ENCODE measurements around the gene NPAS1. TPM values are rescaled to one million over a fixed set of nuclear protein-coding genes. Genes with fewer than 3 reads are reported as not detected.

NPAS1 gene
- total and polyA plus RNA-seq, 2 of the 13 experiments (the other 11 are each of a cell fraction or from before 2014, with no cell fraction given) = 0.35 to 2.9 TPM

GRCh38 chr19:46984077-46985010 lies 35.3 kb upstream of the NPAS1 start (continued):
- TF ChIP-seq, protein P1, sequence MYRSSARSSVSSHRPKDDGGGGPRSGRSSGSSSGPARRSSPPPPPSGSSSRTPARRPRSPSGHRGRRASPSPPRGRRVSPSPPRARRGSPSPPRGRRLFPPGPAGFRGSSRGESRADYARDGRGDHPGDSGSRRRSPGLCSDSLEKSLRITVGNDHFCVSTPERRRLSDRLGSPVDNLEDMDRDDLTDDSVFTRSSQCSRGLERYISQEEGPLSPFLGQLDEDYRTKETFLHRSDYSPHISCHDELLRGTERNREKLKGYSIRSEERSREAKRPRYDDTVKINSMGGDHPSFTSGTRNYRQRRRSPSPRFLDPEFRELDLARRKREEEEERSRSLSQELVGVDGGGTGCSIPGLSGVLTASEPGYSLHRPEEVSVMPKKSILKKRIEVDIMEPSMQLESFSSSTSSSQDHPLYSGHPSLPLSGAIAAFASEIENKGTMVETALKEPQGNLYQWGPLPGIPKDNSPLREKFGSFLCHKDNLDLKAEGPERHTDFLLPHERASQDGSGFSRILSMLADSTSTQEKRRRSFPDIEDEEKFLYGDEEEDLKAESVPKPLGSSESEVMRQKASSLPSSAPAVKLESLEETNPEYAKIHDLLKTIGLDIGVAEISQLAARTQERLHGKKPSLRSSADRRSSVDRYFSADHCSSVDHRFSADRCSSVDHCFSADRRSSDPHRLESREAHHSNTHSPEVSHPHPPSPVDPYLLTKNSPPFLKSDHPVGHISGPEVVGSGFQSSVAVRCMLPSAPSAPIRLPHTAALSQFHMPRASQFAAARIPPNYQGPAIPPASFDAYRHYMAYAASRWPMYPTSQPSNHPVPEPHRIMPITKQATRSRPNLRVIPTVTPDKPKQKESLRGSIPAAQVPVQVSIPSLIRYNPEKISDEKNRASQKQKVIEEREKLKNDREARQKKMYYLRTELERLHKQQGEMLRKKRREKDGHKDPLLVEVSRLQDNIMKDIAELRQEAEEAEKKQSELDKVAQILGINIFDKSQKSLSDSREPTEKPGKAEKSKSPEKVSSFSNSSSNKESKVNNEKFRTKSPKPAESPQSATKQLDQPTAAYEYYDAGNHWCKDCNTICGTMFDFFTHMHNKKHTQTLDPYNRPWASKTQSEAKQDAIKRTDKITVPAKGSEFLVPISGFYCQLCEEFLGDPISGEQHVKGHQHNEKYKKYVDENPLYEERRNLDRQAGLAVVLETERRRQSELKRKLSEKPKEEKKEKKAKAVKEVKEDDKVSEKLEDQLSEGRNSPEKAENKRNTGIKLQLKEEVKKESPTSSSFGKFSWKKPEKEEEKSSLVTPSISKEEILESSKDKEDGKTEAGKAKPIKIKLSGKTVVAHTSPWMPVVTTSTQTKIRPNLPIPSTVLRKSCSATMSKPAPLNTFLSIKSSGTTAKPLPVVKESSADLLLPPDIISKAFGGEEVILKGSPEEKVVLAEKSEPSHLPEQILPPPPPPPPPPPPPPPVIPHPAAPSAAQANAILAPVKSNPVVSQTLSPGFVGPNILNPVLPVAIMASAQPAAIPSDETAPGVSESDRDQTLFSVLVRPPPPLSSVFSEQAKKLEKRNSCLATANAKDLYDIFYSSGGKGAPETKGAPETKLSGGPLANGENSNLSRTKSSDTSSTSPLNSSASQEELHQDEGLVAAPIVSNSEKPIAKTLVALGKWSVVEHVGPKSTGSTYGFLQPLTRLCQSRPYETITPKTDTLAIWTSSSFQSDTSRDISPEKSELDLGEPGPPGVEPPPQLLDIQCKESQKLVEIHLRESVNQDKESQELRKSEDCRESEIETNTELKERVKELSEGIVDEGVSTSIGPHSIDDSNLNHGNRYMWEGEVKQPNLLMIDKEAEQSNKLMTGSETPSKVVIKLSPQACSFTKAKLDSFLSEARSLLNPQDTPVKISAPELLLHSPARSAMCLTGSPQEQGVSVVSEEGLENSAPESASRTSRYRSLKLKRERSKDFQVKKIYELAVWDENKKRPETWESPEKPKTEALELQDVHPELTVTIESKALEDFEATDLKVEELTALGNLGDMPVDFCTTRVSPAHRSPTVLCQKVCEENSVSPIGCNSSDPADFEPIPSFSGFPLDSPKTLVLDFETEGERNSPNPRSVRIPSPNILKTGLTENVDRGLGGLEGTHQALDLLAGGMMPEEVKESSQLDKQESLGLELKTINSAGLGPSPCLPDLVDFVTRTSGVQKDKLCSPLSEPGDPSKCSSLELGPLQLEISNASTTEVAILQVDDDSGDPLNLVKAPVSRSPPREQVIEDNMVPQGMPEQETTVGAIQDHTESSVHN (CRISPR knock-in tag; IDR thresholded peaks at IDR 0.05) = no peak; the same call in 1 of the 2 replicates
- TF ChIP-seq ZNF740 (CRISPR knock-in tag; IDR thresholded peaks at IDR 0.05) (no peak), ZNF776 (CRISPR knock-in tag; IDR thresholded peaks at IDR 0.05) (no peak), THYN1 (CRISPR knock-in tag; IDR thresholded peaks at IDR 0.05; ENCODE audit: borderline replicate concordance, low read depth) (no peak), MAFF (IDR thresholded peaks at IDR 0.05; ENCODE audit: low read depth, low read length) (no peak; the same call in 1 of the 2 replicates), GFI1 (CRISPR knock-in tag; IDR thresholded peaks at IDR 0.05; ENCODE audit: borderline replicate concordance) (no peak), MIXL1 (CRISPR knock-in tag; IDR thresholded peaks at IDR 0.05) (peak; percentile 100), SAFB2 (CRISPR knock-in tag; IDR thresholded peaks at IDR 0.05; ENCODE audit: borderline replicate concordance, low read depth) (no peak), MED1 (CRISPR knock-in tag; IDR thresholded peaks at IDR 0.05) (peak; percentile 94), ZNF510 (CRISPR knock-in tag; IDR thresholded peaks at IDR 0.05; ENCODE audit: low read depth) (peak; percentile 45; the same call in 1 of the 2 replicates), ZSCAN9 (CRISPR knock-in tag; IDR thresholded peaks at IDR 0.05; ENCODE audit: borderline replicate concordance) (peak; percentile 88; the same call in 1 of the 2 replicates), NR1H2 (CRISPR knock-in tag; IDR thresholded peaks at IDR 0.05; ENCODE audit: borderline replicate concordance, low read depth) (no peak), ZNF414 (CRISPR knock-in tag; IDR thresholded peaks at IDR 0.05) (peak; percentile 79; the same call in 1 of the 2 replicates)
- TF ChIP-seq, protein P2, sequence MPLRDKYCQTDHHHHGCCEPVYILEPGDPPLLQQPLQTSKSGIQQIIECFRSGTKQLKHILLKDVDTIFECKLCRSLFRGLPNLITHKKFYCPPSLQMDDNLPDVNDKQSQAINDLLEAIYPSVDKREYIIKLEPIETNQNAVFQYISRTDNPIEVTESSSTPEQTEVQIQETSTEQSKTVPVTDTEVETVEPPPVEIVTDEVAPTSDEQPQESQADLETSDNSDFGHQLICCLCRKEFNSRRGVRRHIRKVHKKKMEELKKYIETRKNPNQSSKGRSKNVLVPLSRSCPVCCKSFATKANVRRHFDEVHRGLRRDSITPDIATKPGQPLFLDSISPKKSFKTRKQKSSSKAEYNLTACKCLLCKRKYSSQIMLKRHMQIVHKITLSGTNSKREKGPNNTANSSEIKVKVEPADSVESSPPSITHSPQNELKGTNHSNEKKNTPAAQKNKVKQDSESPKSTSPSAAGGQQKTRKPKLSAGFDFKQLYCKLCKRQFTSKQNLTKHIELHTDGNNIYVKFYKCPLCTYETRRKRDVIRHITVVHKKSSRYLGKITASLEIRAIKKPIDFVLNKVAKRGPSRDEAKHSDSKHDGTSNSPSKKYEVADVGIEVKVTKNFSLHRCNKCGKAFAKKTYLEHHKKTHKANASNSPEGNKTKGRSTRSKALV (CRISPR knock-in tag; IDR thresholded peaks at IDR 0.05) = peak; percentile 64; the same call in 1 of the 2 replicates
- TF ChIP-seq, protein P3, sequence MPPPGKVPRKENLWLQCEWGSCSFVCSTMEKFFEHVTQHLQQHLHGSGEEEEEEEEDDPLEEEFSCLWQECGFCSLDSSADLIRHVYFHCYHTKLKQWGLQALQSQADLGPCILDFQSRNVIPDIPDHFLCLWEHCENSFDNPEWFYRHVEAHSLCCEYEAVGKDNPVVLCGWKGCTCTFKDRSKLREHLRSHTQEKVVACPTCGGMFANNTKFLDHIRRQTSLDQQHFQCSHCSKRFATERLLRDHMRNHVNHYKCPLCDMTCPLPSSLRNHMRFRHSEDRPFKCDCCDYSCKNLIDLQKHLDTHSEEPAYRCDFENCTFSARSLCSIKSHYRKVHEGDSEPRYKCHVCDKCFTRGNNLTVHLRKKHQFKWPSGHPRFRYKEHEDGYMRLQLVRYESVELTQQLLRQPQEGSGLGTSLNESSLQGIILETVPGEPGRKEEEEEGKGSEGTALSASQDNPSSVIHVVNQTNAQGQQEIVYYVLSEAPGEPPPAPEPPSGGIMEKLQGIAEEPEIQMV (CRISPR knock-in tag; IDR thresholded peaks at IDR 0.05; ENCODE audit: low read depth) = no peak
